ENCODE results near the gene DCLK1.
A peak's percentile ranks its signal among the peaks of the same experiment; 100 is the strongest.
"Not testable (repeated sequence)": the region's sequence is repeated elsewhere in the genome, so short reads cannot be mapped to it uniquely, and the experiment has no call there.

Gene DCLK1

DNA sequence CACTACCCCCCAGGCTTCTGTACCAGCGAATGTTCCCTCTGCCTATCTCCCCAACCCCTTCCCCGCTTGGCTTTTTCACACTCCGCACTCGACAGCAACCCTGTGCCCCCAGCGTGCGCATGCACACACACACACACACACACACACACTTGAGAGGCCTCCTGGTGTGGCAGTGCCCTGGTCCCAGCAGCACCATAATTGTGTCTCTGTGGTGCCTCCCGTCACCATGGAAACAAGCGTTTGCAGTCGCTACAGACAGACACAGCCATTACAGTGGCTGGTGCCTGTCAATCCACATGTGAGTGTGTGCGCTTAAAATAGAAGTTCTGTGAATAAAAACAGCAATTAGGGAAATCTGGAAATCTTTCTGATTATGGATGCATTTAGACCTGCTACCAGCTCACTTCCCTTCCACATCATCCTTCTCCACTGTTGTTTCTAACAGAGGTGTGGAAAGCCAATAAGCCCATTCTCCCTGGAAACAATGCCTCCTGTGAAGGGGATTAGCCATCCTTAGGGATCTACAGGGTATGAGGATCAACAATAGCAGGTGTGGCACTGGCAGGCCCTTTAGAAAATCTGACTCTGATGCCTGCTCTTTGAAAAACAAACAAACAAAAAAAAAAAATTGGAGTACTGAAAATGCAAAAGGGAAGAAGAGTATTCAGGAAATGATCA, 146.3 kb downstream of the DCLK1 start:
- no peak for DNase-seq (ENCODE audit: low read depth)

DNA sequence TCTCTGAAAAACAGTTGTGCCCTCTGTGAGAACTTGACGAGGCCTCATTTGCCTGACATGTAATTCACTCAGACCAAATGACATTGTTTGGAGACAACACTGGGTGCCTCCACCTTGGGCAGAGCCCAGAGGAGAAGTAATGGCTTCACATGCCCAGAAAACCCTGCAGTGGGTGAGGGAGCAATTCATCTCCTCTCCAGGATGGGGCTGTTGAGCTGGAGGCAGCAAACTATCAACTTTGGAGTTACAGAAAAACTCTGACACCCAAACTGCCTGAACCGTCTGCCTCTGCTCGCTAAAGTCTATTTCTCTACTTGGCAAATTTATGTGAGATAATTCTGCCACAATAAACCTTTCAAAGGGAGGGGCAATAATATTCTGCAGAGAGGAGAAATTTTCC, 146.9 kb downstream of the DCLK1 start:
- DNase-seq (ENCODE audit: low read depth), result no peak

DNA sequence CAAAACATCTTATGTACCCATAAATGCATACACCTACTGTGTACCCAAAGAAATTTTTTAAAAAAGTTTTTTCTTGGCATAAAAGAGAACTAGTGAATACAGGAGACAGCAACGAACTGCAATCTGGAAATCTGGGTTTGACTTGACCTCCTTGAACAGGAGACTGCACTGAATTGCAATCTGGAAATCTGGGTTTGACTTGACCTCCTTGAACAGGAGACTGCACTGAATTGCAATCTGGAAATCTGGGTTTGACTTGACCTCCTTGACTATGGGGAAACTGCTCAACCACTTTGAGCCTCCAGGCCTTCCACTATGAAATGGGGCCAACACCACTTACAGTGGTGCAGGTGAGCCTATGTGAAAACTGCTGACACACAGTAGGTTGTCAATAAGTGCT, 147.5 kb downstream of the DCLK1 start:
- not testable (repeated sequence) for DNase-seq (ENCODE audit: low read depth)

DNA sequence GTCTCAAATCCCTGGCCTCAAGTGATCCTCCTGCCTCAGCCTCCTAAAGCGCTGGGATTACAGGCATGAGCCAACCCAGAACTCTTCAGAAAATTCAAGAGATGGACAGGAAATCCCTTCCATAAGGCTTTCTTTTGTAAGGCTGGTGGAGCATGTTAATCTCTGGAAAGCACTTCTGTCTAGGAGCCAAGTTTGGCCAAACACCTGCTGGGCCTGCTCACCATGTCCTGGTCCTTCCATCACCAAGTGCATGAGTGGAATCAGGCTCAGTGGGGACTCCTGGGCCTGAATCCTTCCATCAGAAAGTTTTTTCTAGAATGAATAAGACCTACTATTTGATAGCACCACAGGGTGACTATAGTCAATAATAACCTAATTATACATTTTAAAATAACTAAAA, 148.0 kb downstream of the DCLK1 start:
- no peak for DNase-seq (ENCODE audit: low read depth)

DNA sequence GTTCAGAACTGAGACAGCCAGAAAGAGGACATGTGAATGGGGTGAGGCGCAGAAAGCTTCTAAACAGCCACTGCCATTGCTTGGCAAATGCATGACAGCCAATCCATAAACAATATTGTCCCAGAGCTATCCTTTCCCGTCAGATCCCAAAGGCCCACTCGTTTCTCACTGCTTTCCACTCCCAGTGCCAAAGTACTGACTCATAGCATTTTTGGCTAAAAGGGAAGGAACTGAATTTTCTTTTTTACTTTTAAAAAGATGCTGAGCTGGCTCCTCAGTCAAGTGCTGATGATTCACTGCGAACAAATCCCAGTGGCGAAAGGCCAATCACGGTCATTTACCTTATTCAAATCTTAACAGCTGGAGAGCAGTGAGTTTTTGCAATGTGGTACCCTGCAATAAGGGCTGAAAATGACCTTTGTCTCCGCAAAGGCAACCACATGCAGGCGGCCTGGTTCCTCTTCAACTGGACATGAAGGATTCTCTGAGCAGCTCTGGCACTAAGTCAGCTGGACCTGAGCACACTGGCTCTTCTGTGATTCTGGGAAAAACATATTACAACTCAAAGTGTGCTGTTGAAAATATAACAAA, 151.7 kb downstream of the DCLK1 start:
- peak; percentile 92 for DNase-seq (ENCODE audit: low read depth)

DNA sequence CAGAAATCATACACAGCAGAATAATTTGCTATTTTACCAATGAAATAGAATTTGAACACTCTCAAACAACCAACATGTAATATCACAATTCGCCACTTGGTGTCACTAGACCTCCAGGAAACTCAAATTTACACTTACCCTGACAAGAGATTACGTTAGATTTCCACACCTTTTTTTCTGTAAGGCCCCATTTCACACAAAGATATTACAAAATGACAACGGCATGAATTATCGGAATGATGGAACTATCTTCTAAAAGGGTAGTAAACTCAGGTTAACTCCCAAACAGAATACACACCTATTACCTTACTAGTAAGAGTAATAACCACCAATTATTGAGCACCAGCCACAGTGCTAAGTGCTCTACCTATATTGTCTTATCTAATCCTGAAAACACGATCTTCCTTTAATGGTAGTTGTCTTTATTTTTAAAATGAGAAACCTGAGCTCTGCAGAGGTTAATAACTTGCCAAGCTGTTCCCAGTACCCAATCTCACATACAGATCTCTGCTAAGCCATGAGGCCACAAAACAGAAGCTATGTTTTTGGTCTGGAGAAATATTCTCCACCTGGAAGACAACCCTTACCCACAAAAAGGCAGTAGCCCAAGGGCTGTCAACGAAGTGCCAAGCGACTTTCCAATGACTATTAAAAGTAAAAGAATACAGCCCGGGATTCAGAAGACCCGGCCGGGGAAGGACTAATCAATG, 152.4 kb downstream of the DCLK1 start:
- peak; percentile 69 for DNase-seq (ENCODE audit: low read depth)

DNA sequence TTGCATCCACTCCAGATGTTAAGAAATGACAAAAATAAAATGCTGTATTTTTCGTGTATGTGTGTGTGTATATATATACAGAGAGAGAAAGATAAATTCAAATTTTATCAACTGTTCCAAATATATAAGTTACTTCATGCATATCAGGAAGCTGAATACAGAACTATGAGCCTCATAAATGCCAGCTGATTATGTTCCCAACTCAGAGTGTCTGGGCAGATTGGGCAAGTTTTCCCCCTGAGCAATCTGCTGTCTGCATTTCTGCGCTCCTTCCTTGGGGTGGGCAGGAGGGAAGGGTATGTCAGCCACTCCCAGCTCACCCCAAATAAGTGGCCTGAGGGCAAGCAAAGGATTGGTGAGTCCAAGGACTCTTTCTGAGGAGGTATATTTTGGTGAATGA, 154.1 kb downstream of the DCLK1 start:
- no peak for DNase-seq (ENCODE audit: low read depth)

DNA sequence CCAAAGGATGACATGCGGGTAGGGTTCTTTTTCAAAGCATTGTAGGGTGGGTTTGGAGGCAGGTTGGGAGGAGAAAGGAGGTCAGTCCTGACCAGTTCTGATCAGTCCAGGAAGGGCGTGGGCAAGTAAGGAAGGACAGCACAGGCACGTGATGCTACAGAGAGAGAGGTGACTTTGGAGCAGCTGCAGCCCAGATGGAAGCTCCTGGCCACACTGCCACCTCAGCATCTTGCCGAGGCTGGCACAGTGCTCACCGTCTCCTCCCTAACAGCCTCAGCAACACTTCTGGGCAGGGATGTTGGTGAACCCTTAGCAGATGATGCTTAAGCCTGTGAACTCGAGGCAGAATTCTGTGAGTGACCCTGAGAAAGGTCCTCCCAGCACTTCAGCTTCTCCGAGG, 155.1 kb downstream of the DCLK1 start:
- no peak for DNase-seq (ENCODE audit: low read depth)

DNA sequence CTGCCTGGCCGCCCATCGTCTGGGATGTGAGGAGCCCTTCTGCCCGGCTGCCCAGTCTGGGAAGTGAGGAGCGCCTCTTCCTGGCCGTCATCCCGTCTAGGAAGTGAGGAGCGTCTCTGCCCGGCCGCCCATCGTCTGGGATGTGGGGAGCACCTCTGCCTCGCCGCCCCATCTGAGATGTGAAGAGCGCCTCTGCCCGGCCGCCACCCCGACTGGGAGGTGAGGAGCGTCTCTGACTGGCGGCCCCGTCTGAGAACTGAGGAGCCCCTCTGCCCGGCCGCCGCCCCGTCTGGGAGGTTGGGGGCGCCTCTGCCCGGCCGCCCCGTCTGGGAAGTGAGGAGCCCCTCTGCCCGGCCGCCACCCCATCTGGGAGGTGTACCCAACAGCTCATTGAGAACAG, 164.2 kb downstream of the DCLK1 start:
- DNase-seq (ENCODE audit: low read depth), result not testable (repeated sequence)

DNA sequence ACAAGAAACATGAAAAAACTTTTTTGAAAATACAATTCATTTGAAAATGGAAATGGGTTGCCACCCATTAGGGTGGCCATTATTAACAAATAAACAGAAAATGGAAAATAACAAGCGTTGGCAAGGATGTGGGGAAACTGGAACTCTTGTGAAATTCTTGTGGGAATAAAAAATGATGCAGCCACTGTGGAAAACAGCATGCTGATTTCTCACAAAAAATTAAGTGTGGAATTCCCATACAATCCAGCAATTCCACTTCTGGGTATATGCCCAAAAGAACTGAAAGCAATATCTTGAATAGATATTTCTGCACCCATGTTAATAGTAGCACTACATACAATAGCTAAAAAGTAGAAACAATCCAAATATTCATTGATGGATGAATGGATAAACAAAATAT, 165.2 kb downstream of the DCLK1 start:
- peak; percentile 41 for DNase-seq (ENCODE audit: low read depth)

DNA sequence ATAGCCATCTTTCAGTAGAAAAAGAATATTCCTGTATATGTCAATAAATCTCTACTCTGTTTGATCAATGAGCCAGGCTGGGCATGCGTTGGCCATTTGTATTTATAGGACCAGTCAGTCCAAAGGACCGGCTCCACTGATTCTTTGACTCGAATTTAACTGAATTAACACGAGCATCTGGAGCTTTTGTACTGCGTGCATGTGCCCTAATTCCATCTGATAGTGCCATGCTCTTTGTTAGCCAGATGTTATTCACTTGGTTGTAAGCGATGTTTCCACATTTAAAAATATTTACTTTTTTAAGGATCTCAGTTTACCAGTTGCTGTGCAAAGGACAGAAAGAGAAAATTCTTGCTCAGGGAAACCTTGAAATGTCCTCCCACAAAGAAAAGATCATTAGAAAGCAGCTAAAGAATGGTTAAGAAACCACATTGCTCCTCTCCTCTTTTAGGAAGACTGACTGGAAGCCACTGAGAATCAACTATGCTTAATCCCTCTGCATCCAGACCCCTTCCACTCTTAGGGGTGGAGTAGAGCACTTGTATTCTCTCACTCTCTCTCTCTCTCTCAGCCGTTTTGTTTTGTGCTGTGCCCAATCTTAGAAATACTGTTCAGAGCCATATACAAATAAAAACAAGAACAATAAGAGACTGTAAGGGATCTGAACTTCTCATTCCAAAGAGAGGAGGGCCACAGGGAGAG, 165.8 kb downstream of the DCLK1 start:
- DNase-seq (ENCODE audit: low read depth), result no peak

DNA sequence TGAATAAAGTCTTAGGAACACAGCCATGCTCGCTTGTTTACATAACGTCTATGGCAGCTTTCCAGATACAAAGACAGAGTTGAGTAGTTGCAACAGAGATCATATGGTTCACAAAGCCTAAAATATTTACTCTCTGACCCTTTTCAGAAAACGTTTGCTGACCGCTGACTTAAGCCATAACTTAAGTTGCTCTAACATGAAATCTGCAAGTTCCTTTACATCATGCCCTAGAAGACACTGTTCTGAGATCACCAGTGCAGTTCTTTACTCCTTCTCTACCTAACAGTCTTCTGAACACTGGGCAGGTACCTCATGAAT, 166.4 kb downstream of the DCLK1 start:
- peak; percentile 62 for DNase-seq (ENCODE audit: low read depth)

DNA sequence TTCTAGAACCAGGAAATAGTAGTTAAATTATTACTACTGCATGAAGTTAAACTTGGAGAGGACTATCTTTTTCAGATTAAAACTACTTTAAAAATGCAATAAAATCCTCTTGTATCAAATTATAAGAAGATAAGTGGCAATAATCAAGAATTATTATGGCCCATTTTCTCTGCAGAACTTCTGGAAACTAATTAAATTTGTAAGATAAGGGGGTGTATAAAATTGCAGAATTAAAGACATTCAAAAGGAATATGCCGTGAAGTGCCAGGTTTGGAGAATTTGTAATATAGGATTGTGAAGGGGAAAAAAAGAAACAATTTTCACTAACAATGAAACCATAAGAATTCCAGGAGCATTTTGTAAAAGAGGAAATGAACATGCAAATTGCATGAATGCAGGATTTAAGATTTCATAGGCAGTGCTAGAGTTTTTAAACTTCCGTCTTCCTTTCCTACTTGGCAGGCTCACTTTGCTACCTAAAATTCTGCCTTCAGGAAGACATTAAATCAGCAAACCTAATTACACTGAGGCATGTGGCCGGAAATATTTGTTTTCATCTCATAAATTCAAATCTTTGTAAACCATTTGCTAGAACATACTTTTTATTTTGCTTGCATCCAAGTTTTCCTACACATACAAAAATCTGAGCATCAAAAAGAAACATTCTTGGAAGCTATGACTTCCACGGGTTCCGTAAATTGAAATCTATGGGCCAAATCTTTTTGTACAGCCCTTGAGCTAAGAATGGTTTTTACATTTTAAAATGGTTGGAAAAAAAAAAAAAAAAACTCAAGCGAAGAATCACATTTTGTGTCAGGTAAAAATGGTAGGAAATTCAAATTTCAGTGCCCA, 166.9 kb downstream of the DCLK1 start:
- no peak for DNase-seq (ENCODE audit: low read depth)

DNA sequence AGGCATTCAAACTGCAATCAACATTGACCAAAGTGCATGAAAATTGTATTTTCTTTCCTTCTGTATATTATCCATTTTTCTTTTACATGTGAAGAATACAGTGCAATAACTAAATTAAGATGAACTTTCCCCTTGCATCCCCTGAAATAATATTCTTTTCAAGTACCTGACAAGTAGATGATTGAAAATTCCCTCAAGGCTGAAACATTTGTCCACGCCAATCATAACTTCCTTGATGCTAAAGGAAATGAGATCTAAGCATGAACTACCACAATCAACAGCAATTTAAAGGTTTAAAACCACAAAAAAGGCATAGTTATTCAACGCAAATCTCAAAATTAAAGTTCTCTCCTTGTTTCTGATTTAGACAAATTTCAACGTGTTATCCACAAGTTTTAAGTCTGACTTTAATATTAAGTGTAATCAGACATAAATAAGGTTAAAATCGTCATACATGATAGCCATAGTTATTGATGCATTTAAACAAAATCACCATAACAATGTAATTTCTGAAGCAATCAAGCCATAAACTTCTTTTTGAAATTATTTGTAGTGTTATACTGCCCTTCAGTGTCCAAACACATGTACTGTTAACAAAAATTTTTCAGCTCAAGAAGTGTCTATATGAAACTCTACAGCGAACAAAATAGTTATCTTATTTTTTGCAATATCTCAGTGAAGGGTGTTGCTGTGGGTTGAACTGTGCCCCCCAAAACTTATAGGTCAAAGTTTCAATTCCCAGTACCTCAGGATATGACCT, 169.5 kb downstream of the DCLK1 start:
- no peak for DNase-seq (ENCODE audit: low read depth)

DNA sequence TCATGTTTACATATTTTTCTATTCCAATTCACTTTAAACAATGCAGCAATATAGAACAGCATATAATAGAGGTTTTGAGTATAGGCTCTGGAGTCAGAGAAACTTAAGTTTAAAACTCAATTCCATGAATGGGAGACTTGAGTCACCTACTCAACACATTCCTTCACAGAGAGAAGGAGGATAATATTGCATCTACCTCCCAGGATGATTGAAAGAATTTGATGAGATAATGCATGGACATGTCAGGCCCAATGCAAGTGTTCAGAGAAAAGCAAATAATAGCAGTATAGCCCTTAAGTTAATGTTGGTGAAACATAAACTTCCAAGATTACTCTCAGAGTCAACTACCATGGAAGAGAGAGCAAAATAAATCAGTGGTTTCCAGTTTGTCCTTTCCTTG, 170.2 kb downstream of the DCLK1 start:
- peak; percentile 29 for DNase-seq (ENCODE audit: low read depth)

DNA sequence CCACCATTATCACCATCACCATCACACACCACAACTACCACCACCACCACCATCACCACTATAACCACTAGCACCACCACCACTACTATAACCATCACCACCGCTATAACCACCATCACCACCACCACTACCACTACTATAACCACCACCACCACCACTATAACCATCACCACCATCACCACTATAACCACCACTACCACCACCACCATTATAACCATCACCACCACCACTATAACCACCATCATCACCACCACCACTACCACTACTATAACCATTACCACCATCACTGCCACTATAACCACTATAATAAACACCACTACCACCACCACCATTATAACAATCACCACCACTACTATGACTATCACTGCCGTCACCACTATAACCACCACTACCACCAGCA, 173.2 kb downstream of the DCLK1 start:
- DNase-seq (ENCODE audit: low read depth), result no peak

DNA sequence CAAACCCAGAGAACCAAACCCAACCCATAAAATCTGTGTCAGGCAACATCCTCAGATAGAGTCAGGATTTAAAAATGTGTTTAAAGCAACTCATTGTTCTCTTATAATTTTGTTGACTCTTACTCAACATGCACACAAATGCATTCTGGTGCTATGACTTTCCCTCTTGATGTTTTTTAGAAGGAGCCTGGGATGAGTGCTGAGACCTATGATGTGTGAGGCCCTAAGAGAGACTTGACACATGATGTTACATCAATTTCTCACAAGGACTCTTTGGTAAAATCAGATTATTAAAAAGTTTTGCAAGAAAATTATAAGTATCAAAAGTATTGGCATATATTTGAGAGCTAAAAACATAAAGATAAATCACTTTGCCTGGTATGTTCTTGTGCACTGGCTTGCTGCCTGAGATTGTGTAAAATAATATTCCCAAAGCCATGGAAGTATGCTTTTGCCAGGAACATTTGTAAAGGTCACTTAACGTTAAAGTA, 173.9 kb downstream of the DCLK1 start:
- DNase-seq (ENCODE audit: low read depth), result peak; percentile 44

DNA sequence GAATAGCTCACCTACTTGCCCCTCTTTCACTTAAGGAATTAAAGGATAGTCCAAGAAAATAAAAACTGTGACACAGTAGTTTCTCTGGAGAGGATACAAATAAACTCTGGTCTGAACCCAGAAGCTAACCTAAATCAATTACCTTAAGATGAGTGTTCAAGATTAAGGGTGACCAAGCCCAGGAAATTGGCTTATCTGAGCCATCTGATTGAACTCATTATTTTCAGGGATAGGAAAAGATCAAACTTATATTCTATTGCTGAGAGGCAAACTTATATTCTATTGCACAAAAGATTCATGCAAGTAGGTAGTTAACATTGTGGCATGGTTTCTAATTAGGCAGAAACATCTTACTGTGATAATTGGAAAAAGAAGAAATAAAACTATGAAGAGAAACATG, 175.1 kb downstream of the DCLK1 start:
- DNase-seq (ENCODE audit: low read depth), result no peak

DNA sequence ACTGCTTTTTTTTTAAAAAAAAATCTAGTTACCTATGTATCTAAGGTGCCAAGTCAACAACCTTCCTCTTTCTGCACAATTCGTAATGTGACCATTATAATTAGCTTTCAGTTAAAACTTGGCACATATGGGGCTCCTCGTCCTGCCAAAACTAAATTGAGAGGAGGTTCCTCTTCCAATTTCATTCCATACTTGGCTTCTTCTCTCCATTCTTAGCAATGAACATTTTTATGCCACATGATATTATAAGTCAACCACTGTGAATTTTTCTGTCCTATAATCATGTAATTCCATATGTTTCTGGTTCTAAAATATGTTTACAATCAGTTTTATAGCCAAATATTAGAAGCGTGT, 177.0 kb downstream of the DCLK1 start:
- no peak for DNase-seq (ENCODE audit: low read depth)

DNA sequence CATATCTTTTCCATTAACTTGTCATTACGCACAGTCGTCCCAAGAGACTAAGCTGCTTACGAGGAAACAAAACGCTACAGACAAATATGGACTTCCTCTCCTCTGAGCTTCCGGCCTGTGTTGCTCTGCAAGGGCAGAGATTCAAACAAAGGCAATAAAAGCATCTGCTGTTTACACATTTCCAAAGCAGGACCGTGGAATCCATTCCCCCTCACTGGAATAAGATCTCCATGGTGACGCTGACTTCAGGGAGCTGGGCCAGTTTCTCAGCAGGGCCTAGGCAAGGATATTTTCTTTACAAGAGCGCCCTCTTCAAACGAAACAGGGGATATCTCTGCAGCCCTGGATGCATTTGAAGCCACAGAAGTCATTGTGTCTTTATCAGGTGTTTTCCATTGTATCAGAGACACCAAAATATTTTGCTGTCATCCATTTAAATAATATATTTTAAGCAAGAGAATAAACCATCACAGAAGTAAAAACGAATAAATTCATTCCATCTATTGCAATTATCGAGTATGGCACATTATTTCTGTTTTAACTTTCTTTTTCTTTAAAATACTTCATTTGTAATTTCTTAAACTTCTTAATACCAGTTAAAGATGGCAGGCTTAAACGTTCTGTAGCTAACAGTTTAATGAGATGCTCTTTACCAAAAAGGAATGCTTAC, 177.5 kb downstream of the DCLK1 start:
- DNase-seq (ENCODE audit: low read depth), result peak; percentile 90

DNA sequence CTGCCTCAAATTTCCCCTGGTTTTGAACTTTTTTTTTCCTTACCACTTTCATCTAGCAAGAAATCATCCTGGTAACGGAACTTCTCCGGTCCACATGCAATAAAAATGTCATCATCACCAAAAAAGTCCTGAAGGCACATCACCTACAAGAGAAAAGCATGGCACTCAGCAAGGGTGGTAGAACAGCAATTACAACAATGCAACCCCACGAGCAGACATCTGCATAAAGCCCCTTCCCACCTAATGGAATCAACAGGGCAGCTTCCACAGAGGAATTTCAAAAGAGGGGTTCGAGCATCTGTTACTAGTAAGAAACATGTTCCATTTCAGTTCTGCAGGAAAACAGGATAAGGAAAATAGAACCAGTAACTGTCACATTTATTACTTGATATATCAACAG, 183.9 kb downstream of the DCLK1 start:
- no peak for DNase-seq (ENCODE audit: low read depth)
